Measurements from ENCODE around the gene SUN1. TPM values are rescaled to one million over a fixed set of nuclear protein-coding genes. Genes with fewer than 3 reads are reported as not detected.
A peak's percentile ranks its signal among the peaks of the same experiment; 100 is the strongest.

SUN1 gene
- total RNA-seq, 1 donor, result 118 TPM

- no peak for DNase-seq (ENCODE audit: low read depth in 2 of 3, low spot score in 2 of 3)
These were observed 67.5 kb downstream of the SUN1 start for GRCh38 chr7:899806-900205.

GRCh38 chr7:900331-901040 lies 68.2 kb downstream of the SUN1 start:
- DNase-seq (ENCODE audit: low read depth in 2 of 3, low spot score in 2 of 3), result no peak

GRCh38 chr7:901041-901387 lies 68.7 kb downstream of the SUN1 start:
- DNase-seq (ENCODE audit: low read depth in 2 of 3, low spot score in 2 of 3), result no peak

GRCh38 chr7:901388-902154 lies 69.3 kb downstream of the SUN1 start:
- DNase-seq (ENCODE audit: low read depth in 2 of 3, low spot score in 2 of 3), result peak in 2 of 3 donors; percentile 45 to 58

- DNase-seq (ENCODE audit: low read depth in 2 of 3, low spot score in 2 of 3), result no peak
These were observed 70.7 kb downstream of the SUN1 start for GRCh38 chr7:902996-903395.

- DNase-seq (ENCODE audit: low read depth in 2 of 3, low spot score in 2 of 3), result no peak
These were observed 71.9 kb downstream of the SUN1 start for GRCh38 chr7:903921-904755.

GRCh38 chr7:904847-905246 lies 72.6 kb downstream of the SUN1 start:
- DNase-seq (ENCODE audit: low read depth in 2 of 3, low spot score in 2 of 3), result no peak

- peak in 1 of 3 donors; percentile 37 for DNase-seq (ENCODE audit: low read depth in 2 of 3, low spot score in 2 of 3)
These were observed 74.5 kb downstream of the SUN1 start for GRCh38 chr7:906776-907157.

GRCh38 chr7:907158-907980 lies 75.1 kb downstream of the SUN1 start:
- peak in 1 of 3 donors; percentile 60 for DNase-seq (ENCODE audit: low read depth in 2 of 3, low spot score in 2 of 3)

- DNase-seq (ENCODE audit: low read depth in 2 of 3, low spot score in 2 of 3), result peak in 1 of 3 donors; percentile 33
These were observed 75.9 kb downstream of the SUN1 start for GRCh38 chr7:908159-908581.

GRCh38 chr7:908591-909357 lies 76.5 kb downstream of the SUN1 start:
- peak in 2 of 3 donors; percentile 50 to 60 for DNase-seq (ENCODE audit: low read depth in 2 of 3, low spot score in 2 of 3)

GRCh38 chr7:909358-910329 lies 77.4 kb downstream of the SUN1 start:
- peak in 2 of 3 donors; percentile 81 for DNase-seq (ENCODE audit: low read depth in 2 of 3, low spot score in 2 of 3)

- no peak for DNase-seq (ENCODE audit: low read depth in 2 of 3, low spot score in 2 of 3)
These were observed 78.2 kb downstream of the SUN1 start for GRCh38 chr7:910441-910861.

- no peak for DNase-seq (ENCODE audit: low read depth in 2 of 3, low spot score in 2 of 3)
These were observed 78.7 kb downstream of the SUN1 start for GRCh38 chr7:910931-911431.

GRCh38 chr7:911791-912480 lies 79.7 kb downstream of the SUN1 start:
- no peak for DNase-seq (ENCODE audit: low read depth in 2 of 3, low spot score in 2 of 3)

GRCh38 chr7:913736-914520 lies 81.7 kb downstream of the SUN1 start:
- DNase-seq (ENCODE audit: low read depth in 2 of 3, low spot score in 2 of 3), result no peak

Measured in hematopoietic multipotent progenitor cell (in vitro differentiated cells).